CD4-positive, alpha-beta T cell treated with Interleukin-12 subunit alpha and Interleukin-12 subunit beta, for 1 hour (primary cell): Measurements from ENCODE around the gene ARHGEF40.
A peak's percentile ranks its signal among the peaks of the same experiment; 100 is the strongest.

ENCODE experiments used
- DNase-seq: peaks from one replicate; pipeline ENCODE4 v3.0.0-alpha.2; 2020

Gene ARHGEF40

DNA sequence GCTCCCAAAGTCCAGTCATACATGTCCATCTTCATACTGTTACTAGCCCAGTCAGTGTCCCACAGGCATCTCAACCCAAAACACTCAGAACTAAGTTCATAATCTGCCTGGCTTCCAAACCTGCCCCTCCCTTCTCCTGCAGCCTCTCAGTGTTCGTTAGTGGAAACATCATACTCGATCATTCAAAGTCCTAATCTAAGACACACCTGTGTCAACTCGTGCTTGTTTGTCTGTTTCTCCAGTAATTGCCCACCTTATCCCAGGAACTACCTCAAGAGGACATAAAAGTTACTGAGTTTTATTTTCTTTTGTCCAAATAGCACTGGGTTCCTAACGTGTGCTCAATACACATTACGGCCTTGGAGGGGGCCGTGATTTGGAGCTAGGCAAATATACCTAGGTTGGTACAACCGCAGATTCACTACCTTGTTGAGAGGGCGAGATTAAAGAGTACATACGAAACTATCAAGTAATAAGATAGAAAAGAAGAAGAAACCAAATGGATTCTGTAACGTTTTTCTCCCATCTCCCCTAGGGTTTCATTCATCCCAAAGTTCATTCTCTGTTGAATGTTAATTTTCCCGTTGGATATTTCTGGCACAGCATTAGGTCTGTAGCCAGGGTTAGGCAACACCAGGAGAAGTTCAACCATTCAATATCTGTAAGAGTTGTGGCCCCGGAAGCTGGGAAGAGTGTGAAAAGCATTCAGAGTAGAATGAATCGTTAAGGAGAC lies 9.3 kb upstream of the ARHGEF40 start:
- no peak for DNase-seq

DNA sequence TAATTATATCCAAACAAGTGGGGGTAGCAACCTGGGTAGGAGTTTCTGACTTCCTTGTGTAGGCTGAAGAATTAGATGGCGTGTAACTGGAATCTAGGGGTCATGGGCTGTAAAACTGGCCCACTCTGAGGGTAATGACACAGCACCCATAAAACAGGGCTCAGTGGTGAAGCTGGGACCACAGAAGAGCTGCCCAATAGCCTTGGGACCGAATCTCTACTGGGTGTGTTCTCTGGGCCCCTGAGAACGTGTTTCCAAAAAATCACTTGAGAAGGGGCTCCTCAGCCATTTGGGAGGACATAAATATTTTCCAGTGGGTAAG lies 8.8 kb upstream of the ARHGEF40 start:
- DNase-seq = no peak

DNA sequence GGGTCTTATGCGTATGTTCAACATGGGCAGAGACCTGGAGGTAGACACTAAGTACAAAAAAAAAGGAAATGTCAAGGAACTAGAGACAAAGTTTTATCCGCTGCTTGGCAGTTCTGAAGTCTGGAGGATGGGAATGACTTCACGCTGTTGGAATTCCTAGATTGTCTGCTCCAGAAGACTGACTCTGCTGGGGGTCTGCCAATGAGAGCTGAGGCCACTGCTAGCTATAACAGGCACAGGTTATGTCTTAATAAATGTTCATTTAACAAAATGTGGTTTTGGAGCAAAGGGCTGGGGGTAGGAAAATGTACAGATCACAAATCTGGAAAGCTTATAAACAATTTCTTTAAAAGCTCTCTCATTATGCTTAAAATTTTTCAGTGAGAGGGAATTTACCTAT lies 6.6 kb upstream of the ARHGEF40 start:
- DNase-seq = no peak

DNA sequence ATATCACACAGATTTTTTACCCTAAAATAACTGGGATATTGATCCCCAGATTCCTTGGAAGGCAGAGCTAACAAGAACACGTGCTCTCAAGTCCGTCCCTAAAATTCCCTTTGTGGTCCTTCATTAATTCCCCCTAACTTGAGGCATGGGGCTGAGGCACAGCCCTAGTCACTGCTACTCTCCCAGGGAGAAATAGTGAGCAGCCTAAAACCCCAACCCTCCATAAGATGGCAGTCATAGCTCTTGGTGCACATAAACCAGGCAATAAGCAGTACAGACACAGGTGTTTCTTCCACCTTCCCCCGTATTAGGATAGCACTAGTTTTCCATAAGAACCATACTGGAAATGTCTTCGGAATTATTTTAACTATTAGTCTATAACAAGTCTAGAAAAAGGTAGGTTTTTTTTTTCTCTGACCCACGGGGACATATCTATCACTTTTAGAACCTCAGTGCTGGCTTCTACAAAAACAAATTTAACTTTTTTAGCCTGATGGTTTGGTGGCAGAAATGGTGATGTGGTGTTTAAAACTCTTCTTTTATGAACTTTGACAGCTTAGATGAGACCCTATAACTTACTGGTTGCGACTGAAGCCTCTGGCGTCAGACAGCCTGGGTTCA lies 3.1 kb upstream of the ARHGEF40 start:
- DNase-seq = peak; percentile 37

DNA sequence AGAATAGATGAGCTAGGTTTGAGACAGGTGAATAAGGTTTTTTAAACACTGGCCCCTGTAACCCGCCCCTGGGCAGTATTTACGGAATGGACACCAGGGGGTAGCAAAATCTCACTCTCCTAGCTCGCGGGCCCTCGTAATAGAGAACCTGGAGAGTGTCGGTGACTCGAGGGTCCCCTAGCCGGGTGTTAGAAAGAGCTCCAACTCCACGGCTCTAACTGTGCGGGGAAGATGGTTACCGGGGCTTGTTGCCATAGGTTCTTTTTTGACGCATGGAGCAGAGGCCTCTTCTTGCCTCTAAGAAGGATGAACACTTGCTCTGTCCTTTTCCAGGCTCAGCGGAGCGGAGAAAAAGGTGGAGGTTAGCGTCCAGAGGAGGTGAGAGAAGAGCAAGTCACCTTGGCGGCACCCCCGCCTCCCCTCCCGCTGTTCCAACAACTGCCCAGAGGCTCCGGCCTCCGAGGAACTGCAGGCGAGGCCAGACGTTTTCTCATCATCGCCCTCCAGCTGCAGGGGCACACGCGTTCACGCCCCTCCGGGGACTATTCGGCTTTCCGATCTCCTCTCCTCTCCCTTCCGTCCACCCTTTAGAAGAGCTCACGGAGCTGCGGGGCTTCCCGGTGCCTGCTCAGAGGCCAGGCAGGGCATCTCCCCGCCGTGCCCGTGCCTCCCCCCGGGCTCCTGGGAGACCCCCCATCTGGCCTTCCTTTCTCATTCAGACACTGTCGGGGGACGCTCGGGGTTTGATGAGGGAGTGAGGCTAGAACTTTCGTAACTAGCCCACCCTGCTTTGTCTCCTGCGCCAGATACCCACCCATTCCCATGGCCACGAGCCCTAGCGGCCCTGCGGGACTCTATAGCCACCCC lies 1.4 kb upstream of the ARHGEF40 start:
- DNase-seq = peak; percentile 77

DNA sequence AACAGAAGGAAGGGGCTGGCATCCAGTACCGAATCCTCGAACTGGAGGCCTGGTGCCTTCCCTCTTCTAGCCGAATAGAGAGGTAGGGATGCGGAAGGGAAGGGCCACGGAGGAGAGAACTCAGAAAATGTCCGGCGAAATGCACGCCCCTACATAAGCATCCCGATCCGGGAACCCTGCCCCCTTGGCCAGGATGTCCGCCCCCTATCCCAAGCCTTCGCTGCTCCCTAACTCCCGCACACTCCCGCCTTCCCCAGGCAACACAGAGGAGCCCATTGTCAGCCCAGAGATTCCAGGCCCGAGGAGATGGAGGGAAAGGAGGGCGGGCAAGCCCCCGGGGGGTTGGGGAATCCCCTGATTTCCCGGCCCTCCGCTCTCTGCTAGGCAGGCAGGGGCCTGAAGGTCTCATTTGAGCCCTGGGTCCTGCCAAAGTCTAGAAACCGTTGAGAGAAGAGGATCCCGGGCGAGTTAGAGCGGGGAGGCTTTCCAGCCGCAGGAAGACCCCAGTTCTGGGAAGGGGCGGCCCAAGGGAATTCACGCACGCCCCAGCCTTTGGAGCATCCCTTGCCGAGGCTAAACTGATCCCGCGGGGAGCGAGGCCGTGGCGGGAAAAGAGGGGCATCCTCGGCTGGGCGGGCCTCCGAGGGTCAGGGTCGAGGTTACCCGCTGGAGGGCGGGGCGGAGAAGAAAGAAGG lies 569 bp upstream of the ARHGEF40 start:
- DNase-seq = peak; percentile 48

DNA sequence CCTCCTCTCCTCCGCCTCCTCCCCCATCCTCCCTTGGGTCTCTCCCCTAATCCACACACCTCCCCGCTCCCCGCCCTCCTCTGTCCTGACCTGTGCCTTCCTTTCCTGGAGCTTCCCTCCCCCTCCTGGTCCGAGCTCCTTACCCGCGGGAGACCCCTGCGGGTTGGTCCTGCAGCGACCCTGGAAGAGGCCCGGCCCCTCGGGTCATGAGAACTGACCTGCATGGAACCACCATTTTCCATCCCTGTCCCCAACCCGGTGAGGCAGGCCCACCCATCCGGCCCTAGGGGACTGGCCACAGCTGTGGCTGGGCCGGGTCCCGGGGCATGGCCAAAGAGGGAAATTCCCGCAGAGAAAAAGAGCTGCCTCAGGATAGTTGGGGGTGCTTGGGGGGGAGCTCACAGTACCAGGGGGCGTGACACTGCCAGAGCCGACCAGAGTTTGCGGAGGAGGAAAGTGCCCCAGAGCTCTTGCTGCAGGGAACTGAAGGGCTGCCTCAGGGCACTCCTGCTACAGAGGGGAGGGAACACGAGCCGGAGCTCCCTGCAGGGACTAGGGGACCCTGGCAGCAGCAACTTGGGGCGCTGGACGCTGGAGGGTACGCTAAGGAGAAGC lies 613 bp downstream of the ARHGEF40 start:
- peak; percentile 36 for DNase-seq

DNA sequence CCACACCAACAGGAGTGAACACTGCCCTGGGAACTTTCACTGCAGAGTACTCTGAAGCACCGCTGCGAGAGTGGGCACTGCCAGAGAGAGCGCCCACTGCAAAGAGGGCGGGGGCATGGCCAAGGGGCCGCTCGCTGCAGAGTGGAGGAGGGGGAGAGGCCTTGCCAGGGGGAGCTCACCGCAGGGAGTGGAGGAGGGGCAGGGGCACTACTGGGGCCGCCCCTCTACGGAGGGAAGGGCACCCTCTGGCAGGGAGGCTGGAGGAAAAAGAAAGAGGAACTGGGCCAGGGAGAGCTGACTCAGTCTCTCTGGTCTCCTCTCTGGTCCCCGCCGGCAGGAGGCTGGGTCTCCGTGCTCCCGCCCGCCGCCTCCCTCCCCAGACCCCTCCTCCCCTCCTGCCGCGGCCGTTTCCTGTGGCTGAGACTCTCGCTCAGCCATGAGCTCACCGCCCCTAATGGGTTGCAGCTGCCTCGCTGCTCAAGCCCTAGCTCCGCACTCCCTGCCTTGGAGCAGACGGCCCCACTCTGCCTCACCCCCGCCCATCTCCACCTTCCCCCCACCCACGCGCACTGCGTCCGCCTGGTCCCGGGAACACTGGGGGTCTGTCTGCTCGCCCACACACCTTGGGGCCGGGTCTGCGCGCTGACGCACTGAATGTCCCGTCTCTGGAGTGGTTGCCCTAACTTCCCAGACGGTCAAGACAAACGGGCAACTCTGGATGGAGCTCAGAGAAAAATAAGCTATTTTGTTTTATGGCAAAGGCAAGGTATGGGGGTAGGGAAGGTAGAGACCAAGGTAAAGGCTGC lies 1.3 kb downstream of the ARHGEF40 start:
- DNase-seq = peak; percentile 66

DNA sequence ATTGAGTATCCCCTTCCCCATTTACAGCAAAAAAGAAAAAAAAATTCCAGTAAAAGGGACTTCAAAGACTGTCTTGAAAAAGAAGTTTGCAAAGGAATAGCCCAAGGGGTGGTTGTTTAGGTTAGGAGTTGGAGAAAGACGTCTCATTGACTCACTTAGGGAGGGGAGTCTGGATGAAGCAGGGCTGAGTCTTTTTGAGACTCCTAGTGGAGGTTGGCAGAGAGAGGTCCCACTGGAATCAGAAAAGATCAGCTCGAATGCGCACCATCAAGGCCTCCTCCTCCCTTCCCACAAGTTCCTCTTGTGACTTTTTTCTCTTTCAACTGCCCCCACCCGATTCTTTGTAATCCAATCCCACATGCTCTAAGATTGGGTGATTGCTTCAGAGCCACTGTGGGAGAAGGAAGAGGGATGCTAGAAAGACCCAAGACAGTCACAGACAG lies 1.9 kb downstream of the ARHGEF40 start:
- no peak for DNase-seq

DNA sequence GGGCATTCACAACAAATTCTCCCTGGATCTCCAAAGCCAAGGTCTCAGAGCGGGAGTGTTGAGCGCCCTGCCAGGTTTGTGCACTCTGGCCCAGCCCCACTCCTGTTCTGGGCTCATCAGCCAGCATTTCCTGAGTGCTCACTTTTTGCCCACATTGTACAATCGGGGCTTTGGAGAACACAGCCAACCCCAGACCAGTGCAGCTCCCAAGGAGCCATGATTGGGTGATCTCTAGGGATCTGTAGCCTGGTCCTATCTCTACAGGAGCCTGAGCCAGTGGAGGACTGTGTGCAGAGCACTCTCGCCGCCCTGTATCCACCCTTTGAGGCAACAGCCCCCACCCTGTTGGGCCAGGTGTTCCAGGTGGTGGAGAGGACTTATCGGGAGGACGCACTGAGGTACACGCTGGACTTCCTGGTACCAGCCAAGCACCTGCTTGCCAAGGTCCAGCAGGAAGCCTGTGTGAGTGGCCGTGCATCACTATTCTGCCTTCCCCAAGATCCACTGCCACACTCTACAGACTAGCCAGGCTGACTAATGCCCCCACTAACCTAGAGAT lies 2.8 kb downstream of the ARHGEF40 start:
- DNase-seq = no peak

DNA sequence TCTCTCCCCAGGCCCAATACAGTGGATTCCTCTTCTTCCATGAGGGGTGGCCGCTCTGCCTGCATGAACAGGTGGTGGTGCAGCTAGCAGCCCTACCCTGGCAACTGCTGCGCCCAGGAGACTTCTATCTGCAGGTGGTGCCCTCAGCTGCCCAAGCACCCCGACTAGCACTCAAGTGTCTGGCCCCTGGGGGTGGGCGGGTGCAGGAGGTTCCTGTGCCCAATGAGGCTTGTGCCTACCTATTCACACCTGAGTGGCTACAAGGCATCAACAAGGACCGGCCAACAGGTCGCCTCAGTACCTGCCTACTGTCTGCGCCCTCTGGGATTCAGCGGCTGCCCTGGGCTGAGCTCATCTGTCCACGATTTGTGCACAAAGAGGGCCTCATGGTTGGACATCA lies 3.8 kb downstream of the ARHGEF40 start:
- no peak for DNase-seq

DNA sequence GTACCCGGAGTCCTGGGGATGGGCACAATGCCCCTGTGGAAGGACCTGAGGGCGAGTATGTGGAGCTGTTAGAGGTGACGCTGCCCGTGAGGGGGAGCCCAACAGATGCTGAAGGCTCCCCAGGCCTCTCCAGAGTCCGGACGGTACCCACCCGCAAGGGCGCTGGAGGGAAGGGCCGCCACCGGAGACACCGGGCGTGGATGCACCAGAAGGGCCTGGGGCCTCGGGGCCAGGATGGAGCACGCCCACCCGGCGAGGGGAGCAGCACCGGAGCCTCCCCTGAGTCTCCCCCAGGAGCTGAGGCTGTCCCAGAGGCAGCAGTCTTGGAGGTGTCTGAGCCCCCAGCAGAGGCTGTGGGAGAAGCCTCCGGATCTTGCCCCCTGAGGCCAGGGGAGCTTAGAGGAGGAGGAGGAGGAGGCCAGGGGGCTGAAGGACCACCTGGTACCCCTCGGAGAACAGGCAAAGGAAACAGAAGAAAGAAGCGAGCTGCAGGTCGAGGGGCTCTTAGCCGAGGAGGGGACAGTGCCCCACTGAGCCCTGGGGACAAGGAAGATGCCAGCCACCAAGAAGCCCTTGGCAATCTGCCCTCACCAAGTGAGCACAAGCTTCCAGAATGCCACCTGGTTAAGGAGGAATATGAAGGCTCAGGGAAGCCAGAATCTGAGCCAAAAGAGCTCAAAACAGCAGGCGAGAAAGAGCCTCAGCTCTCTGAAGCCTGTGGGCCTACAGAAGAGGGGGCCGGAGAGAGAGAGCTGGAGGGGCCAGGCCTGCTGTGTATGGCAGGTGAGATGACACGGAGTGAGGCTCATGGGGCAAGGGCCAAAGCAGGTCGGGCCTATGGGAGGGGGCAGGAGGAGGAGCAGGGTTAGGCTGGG lies 4.5 kb downstream of the ARHGEF40 start:
- DNase-seq = no peak

DNA sequence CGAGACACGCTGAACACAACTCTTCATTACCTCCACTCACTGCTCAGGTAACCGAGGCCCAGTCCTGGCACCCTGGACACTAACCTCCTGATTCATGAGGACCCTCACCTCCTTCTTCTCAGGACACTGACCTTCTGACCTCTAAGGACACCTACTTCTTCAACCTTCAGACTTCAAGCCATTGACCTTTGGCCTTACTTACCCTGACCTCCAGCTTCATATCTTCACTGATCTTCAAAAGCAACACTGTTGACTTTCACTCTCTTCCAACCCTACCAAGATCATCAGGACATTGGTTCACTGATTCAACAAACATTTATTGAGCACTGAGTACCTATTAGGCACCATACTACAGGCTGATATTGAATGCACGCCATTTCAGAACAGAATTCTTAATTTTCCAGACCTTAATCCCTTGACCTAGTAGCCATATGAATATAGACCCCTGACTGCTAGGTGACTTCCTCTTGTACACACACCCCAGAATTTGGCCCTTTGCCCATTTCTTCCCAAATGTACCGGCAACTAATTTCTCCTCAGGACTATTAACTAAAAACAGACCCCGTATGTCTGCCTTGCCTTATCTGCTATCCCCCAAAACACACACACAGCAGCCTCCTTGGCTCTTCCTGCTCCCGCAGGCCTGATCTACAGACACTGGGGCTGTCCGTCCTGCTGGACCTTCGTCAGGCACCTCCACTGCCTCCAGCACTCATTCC lies 5.8 kb downstream of the ARHGEF40 start:
- DNase-seq = no peak

DNA sequence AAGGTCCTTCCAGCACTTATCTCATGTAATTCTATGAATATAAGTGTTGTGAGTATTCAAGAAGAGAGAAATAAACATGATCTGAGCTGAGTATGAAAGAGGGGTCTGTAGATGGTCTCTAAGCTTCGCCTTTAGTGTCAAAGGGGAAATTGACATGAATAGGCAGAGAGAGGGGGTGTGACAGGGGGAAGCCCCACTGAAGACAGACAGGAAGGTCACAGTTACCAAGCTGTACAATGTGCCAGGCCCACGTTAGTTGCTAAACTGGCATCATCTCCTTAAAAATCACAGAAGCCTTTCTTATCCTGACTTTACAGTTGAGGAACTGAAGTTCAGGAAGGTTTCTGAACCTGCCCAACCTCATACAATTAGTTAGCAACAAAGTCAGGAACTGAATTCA lies 7.6 kb downstream of the ARHGEF40 start:
- DNase-seq = no peak

DNA sequence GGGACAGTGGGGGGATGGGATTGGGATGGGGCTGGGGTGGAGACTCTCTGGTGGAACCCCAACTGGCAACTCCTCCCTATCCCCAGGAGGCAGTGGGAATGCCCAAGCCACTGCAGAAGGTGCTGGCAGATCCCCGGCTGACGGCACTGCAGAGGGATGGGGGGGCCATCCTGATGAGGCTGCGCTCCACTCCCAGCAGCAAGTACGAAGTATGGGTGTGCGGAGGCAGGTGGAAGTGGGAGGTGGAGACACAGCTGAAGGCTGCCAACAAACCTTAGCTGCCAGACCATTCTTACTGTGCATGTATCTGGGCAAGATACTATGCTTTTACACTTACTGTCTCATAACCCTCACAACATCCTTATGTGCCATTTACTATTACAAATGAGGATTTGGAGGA lies 8.2 kb downstream of the ARHGEF40 start:
- DNase-seq = no peak

DNA sequence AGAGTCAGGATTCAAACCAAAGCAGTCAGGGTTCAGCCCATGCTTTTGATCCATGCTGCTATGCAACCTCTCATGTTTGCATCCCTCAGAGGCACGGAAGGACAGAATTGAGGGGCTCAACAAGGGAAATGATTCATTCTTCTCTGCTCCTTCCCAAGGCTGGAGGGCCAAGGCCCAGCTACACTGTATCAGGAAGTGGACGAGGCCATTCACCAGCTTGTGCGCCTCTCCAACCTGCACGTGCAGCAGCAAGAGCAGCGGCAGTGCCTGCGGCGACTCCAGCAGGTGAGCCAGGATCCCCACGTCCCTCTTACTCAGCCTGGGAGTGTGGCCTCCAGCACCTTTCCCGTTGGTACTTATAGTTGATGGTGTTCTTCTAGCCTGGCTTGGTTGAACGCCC lies 8.6 kb downstream of the ARHGEF40 start:
- DNase-seq = no peak

DNA sequence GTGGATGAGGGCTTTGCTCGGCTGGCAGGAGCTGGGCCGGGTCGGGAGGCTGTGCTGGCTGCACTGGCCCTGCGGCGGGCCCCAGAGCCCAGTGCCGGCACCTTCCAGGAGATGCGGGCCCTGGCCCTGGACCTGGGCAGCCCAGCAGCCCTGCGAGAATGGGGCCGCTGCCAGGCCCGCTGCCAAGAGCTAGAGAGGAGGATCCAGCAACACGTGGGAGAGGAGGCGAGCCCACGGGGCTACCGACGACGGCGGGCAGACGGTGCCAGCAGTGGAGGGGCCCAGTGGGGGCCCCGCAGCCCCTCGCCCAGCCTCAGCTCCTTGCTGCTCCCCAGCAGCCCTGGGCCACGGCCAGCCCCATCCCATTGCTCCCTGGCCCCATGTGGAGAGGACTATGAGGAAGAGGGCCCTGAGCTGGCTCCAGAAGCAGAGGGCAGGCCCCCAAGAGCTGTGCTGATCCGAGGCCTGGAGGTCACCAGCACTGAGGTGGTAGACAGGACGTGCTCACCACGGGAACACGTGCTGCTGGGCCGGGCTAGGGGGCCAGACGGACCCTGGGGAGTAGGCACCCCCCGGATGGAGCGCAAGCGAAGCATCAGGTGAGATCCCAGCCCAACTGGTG lies 11.5 kb downstream of the ARHGEF40 start:
- DNase-seq = no peak

DNA sequence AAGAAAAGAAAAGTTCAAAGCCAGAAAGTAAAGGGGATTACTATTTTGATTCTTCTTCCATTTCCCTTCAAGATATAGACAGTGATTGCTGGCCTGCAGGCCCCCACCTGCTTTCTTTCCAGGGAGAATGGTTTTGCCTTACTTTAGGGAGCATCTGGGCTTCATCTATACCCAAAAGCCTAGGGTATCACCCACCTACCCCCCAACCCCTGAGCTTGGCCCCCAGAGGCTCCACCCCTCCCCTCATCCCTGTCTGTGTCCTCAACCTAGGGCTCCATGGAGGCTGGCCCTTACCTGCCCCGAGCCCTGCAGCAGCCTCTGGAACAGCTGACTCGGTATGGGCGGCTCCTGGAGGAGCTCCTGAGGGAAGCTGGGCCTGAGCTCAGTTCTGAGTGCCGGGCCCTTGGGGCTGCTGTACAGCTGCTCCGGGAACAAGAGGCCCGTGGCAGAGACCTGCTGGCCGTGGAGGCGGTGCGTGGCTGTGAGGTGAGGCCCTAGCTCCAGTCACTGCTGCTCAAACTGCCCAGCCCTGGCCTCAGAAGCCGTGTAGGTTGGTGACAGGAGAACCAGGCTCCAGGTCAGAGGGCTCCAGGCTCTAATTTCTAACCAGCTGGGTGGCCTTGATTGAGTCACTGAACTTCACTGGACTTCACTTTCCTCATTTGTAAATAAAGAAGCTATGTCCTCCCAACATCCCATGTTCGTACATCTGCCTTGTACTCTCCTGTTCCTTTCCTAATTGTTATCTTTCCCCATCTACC lies 13.6 kb downstream of the ARHGEF40 start:
- DNase-seq = no peak

DNA sequence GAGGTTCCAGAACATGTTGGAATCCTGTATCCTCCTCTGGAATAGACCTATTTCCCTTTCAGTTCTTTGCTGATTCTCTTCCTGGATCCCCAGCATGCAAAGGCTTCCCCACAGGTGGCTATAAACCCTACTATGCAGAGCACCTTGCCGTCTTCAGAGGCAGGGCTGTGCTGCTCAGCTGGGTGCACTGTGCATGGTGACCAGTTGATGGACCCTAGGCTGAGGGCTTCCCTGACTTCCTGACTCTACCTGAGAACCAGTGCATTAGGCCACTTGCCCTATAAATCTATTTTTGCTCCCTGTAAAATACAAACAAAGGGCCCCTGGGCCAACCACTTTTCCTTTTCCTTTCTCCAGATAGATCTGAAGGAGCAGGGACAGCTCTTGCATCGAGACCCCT lies 14.3 kb downstream of the ARHGEF40 start:
- DNase-seq = no peak
